IMR-90 (cell line): ENCODE results near the gene MYO1D. TPM values are rescaled to one million over a fixed set of nuclear protein-coding genes. Genes with fewer than 3 reads are reported as not detected.

ENCODE experiments used
- ATAC-seq: fragments of 200-7000 bp; cut with Tn5 transposase; 2 replicates; pipeline ENCODE4 v1.9.1; 2020; ENCODE audit warnings: low read depth, mild to moderate bottlenecking, moderate library complexity
- BruUV-seq: library from RNA; stranded (reverse); fragments of 400-500 nt; replicated peaks from 2 replicates; lab custom pipeline; 2021; lab: Mats Ljungman, UMichigan
- CTCF ChIA-PET: fragments of 300-600 bp; formaldehyde crosslinking; extraction: SDS; loops from one replicate; lab custom pipeline; 2021; ENCODE audit warnings: antibody characterized with exemption; lab: Yijun Ruan, JAX
- POLR2A ChIA-PET: fragments of 300-600 bp; sonication (Branson Sonifier 250); formaldehyde crosslinking; loops from one replicate; lab custom pipeline; 2022; ENCODE audit warnings: antibody characterized with exemption; ENCODE audit not compliant: unreplicated experiment; lab: Charles Lee
- DNase-seq: peaks from one replicate; pipeline ENCODE4 v3.0.0; 2013
- H2AFZ ChIP-seq: replicated peaks from 2 replicates; pipeline ENCODE3; 2013; ENCODE audit warnings: low read length, mild to moderate bottlenecking; ENCODE audit not compliant: poor library complexity
- H2AK5ac ChIP-seq: 2 replicates; pipeline ENCODE4 v1.6.1; 2013; ENCODE audit warnings: low read depth, low read length, inconsistent platforms
- H2AK9ac ChIP-seq: replicated peaks from 2 replicates; pipeline ENCODE3; 2013; ENCODE audit warnings: mild to moderate bottlenecking, low read depth, low read length, moderate library complexity; ENCODE audit not compliant: poor library complexity
- H2BK120ac ChIP-seq: 2 replicates; pipeline ENCODE4 v1.6.1; 2013; ENCODE audit warnings: low read depth, low read length, inconsistent platforms
- H2BK15ac ChIP-seq: 3 replicates; pipeline ENCODE4 v1.6.1; 2013; ENCODE audit warnings: low read depth, low read length, inconsistent platforms
- H2BK20ac ChIP-seq: 2 replicates; pipeline ENCODE4 v1.6.1; 2013; ENCODE audit warnings: low read depth, mild to moderate bottlenecking, inconsistent platforms, low read length, moderate library complexity
- H2BK5ac ChIP-seq: 2 replicates; pipeline ENCODE4 v1.6.1; 2013; ENCODE audit warnings: mild to moderate bottlenecking, low read depth, low read length, inconsistent platforms; ENCODE audit not compliant: poor library complexity, severe bottlenecking
- H3K14ac ChIP-seq: replicated peaks from 2 replicates; pipeline ENCODE4 v1.6.1; 2013; ENCODE audit warnings: low read depth, low read length, inconsistent platforms
- H3K18ac ChIP-seq: 2 replicates; pipeline ENCODE4 v1.6.1; 2013; ENCODE audit warnings: low read depth, low read length, control low read depth
- H3K23ac ChIP-seq: 2 replicates; pipeline ENCODE4 v1.6.1; 2013; ENCODE audit warnings: low read depth, low read length, inconsistent platforms
- H3K27ac ChIP-seq: 2 replicates; pipeline ENCODE4 v1.5.1; 2013; ENCODE audit warnings: mild to moderate bottlenecking, control low read depth, low read length; ENCODE audit not compliant: insufficient read depth
- H3K27me3 ChIP-seq: 2 replicates; pipeline ENCODE4 v1.6.1; 2013; ENCODE audit warnings: low read length; ENCODE audit not compliant: control insufficient read depth, insufficient read depth
- H3K36me3 ChIP-seq: 2 replicates; pipeline ENCODE4 v1.6.1; 2013; ENCODE audit warnings: low read length, mixed read lengths; ENCODE audit not compliant: control insufficient read depth, insufficient read depth
- H3K4ac ChIP-seq: 2 replicates; pipeline ENCODE4 v1.6.1; 2013; ENCODE audit warnings: low read depth, low read length, inconsistent platforms
- H3K4me1 ChIP-seq: 2 replicates; pipeline ENCODE4 v1.6.1; 2013; ENCODE audit warnings: low read length, mixed read lengths; ENCODE audit not compliant: control insufficient read depth, insufficient read depth
- H3K4me2 ChIP-seq: 2 replicates; pipeline ENCODE4 v1.6.1; 2013; ENCODE audit warnings: low read depth, mild to moderate bottlenecking, control low read depth, low read length, moderate library complexity
- H3K4me3 ChIP-seq: 2 replicates; pipeline ENCODE4 v1.5.1; 2013; ENCODE audit warnings: low read depth, mild to moderate bottlenecking, control low read depth, low read length, moderate library complexity; ENCODE audit not compliant: insufficient read depth
- H3K56ac ChIP-seq: 2 replicates; pipeline ENCODE4 v1.6.1; 2013; ENCODE audit warnings: low read length, inconsistent platforms; ENCODE audit not compliant: insufficient read depth; ENCODE audit errors: extremely low read depth
- H3K79me1 ChIP-seq, 2 experiments: 2 replicates each; pipeline ENCODE4 v1.6.1; 2013; ENCODE audit warnings: low read length in 2 of 2, inconsistent platforms in 1 of 2, low read depth in 1 of 2
- H3K9ac ChIP-seq: 2 replicates; pipeline ENCODE4 v1.6.1; 2013; ENCODE audit warnings: low read depth, low read length, control low read depth
- H3K9me1 ChIP-seq: 2 replicates; pipeline ENCODE4 v1.6.1; 2013; ENCODE audit warnings: low read length, inconsistent platforms; ENCODE audit not compliant: insufficient read depth
- H3K9me3 ChIP-seq: 2 replicates; pipeline ENCODE4 v1.6.1; 2013; ENCODE audit warnings: low read length; ENCODE audit not compliant: control insufficient read depth, insufficient read depth
- H4K20me1 ChIP-seq: 2 replicates; pipeline ENCODE4 v1.6.1; 2013; ENCODE audit warnings: low read length, inconsistent platforms; ENCODE audit not compliant: insufficient read depth
- H4K5ac ChIP-seq: 2 replicates; pipeline ENCODE4 v1.6.1; 2013; ENCODE audit warnings: mild to moderate bottlenecking, low read depth, low read length, control low read depth
- H4K8ac ChIP-seq, 2 experiments: 2 replicates each; pipeline ENCODE4 v1.6.1; 2013; ENCODE audit warnings: low read depth in 2 of 2, low read length in 2 of 2, control low read depth in 1 of 2, inconsistent platforms in 1 of 2
- H4K91ac ChIP-seq: 2 replicates; pipeline ENCODE4 v1.6.1; 2013; ENCODE audit warnings: low read depth, low read length, inconsistent platforms; ENCODE audit not compliant: insufficient read depth
- BHLHE40 ChIP-seq: fragments of 150-350 bp; IDR thresholded peaks from 2 replicates; pipeline ENCODE4 v1.6.1; 2016; ENCODE audit warnings: mild to moderate bottlenecking, low read depth, low read length
- CEBPB ChIP-seq: IDR thresholded peaks from 2 replicates; pipeline ENCODE4 v1.6.1; 2012; ENCODE audit warnings: low read depth, low read length, improper control_type of control experiment
- CHD1 ChIP-seq: IDR thresholded peaks from 2 replicates; pipeline ENCODE4 v1.6.1; 2012; ENCODE audit warnings: low read depth, low read length, improper control_type of control experiment
- FOS ChIP-seq: fragments of 150-350 bp; IDR thresholded peaks from 2 replicates; pipeline ENCODE4 v1.6.1; 2016; ENCODE audit warnings: low read depth, low read length
- MAFK ChIP-seq: IDR thresholded peaks from 2 replicates; pipeline ENCODE4 v1.6.1; 2012; ENCODE audit warnings: low read depth, low read length, improper control_type of control experiment
- MAZ ChIP-seq: IDR thresholded peaks from 2 replicates; pipeline ENCODE4 v1.6.1; 2012; ENCODE audit warnings: low read depth, mild to moderate bottlenecking, low read length, improper control_type of control experiment, moderate library complexity, borderline replicate concordance
- MXI1 ChIP-seq: IDR thresholded peaks from 2 replicates; pipeline ENCODE4 v1.6.1; 2012; ENCODE audit warnings: low read depth, mild to moderate bottlenecking, low read length, moderate library complexity, borderline replicate concordance
- NFE2L2 ChIP-seq: fragments of 150-350 bp; IDR thresholded peaks from 2 replicates; pipeline ENCODE4 v1.6.1; 2016; ENCODE audit warnings: low read depth, mild to moderate bottlenecking, low read length
- POLR2A ChIP-seq: IDR thresholded peaks from 2 replicates; pipeline ENCODE4 v1.6.1; 2012; ENCODE audit warnings: mild to moderate bottlenecking, low read depth, low read length
- RAD21 ChIP-seq: IDR thresholded peaks from 2 replicates; pipeline ENCODE4 v1.6.1; 2012; ENCODE audit warnings: low read length, improper control_type of control experiment
- RCOR1 ChIP-seq: IDR thresholded peaks from 2 replicates; pipeline ENCODE4 v1.6.1; 2012; ENCODE audit warnings: mild to moderate bottlenecking, low read length, improper control_type of control experiment; ENCODE audit not compliant: insufficient replicate concordance
- RFX5 ChIP-seq: IDR thresholded peaks from 2 replicates; pipeline ENCODE4 v1.8.0; 2012; ENCODE audit warnings: low read depth, mild to moderate bottlenecking, low read length, moderate library complexity
- SMC3 ChIP-seq: fragments of 150-350 bp; IDR thresholded peaks from 2 replicates; pipeline ENCODE4 v1.6.1; 2016; ENCODE audit warnings: low read depth, mild to moderate bottlenecking, antibody characterized with exemption, low read length, moderate library complexity
- WGBS, 2 experiments: methylation state at CpG; one replicate each; pipeline versions ENCODE4 v1.1.5 to v1.1.7; 2013; ENCODE audit warnings: missing lambda C conversion rate in 2 of 2; ENCODE audit not compliant: insufficient read length in 1 of 2; ENCODE audit errors: extremely low coverage in 2 of 2; 5-methylcytosine and 5-hydroxymethylcytosine counted together
- dilution Hi-C: fragments of 300-500 bp; cut with HindIII; formaldehyde crosslinking; loops from one replicate; pipeline ENCODE4 v1.14.3; 2018; ENCODE audit warnings: low sequenced_read_pairs; ENCODE audit not compliant: unreplicated experiment
- in situ Hi-C: fragments of 300-500 bp; cut with MboI; formaldehyde crosslinking; loops from 3 replicates; pipeline ENCODE4 v1.14.3; 2019; ENCODE audit warnings: low sequenced_read_pairs, inconsistent platforms, mixed read lengths
- intact Hi-C: fragments of 100-400 bp; cut with micrococcal nuclease; formaldehyde crosslinking; loops from 2 replicates; pipeline ENCODE4 v1.10.0; 2022
- polyA plus RNA-seq, 3 experiments: library from polyadenylated mRNA; depleted of rRNA; stranded (reverse); fragments of >200 nt; gene quantifications; 2 replicates each; pipeline ENCODE4 v1.2.3, GENCODE V29; 2012; ENCODE audit warnings: low replicate concordance in 1 of 3
- total RNA-seq: library from RNA; depleted of rRNA; stranded (reverse); fragments of >200 nt; gene quantifications from 2 replicates; pipeline ENCODE4 v1.2.3, GENCODE V29; 2012
- TF ChIP-seq, protein P1 (sequence below): fragments of 150-350 bp; IDR thresholded peaks from 2 replicates; pipeline ENCODE4 v1.6.1; 2017; ENCODE audit warnings: mild to moderate bottlenecking, antibody characterized with exemption, low read length, low read depth
- TF ChIP-seq, protein P2 (sequence below): conservative IDR thresholded peaks from 2 replicates; pipeline ENCODE4 v1.5.1; 2012; ENCODE audit warnings: mild to moderate bottlenecking, low read depth, low read length, improper control_type of control experiment
- TF ChIP-seq, protein P3 (sequence below): fragments of 150-350 bp; IDR thresholded peaks from 2 replicates; pipeline ENCODE4 v1.6.1; 2016; ENCODE audit warnings: low read depth, mild to moderate bottlenecking, low read length, moderate library complexity, borderline replicate concordance

MYO1D gene
- total and polyA plus RNA-seq, 2 of the 4 experiments (the other 2 are of a cell fraction), result 0.63 to 0.90 TPM

DNA sequence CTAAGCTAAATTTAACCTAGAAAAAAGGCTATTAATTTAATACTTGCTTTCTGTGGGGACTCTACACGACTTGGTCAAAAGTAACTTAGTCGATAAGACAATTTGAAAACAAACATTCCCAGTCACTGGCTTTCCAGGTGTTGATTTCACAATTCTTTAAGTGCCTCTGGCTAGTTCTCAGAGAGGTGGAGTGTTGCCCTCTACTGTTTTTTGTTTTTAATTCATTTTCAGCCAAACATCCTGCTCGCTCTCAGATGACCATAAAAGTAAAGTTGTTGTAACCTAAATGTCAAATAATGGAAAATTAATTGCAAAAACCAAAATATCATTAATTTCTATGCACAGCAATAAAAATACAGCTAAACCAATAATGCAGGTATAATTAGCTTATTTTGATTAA lies 107.1 kb downstream of the MYO1D start:
- no peak overlapping the region for H2BK20ac ChIP-seq
- H2AK9ac ChIP-seq, result no peak overlapping the region
- no peak overlapping the region for H2BK5ac ChIP-seq
- no peak overlapping the region for H4K91ac ChIP-seq
- no peak overlapping the region for H4K5ac ChIP-seq
- H2BK15ac ChIP-seq, result no peak overlapping the region
- no peak overlapping the region for H2BK120ac ChIP-seq
- ATAC-seq (no peak), DNase-seq (no peak)
- in situ Hi-C loops, result loop anchor here (25.0 kb wide), 2 partner anchors 108 to 283 kb away; partner anchors contain the start of gene CDK5R1
- no CpG with 5 or more reads among the region's 3 CpGs for WGBS, 2 experiments
- H3K36me3 ChIP-seq, result no peaks in the 10 kb centered on the region
- ChIA-PET CTCF (interaction anchor here (0.6 kb wide), 1 partner anchor 34 kb away, joined by 9 read pairs; no protein-coding TSS in a partner anchor), POLR2A (interaction anchor here (0.6 kb wide), 1 partner anchor 16 kb away, joined by 4 read pairs; no protein-coding TSS in a partner anchor)
- no peaks in the 10 kb centered on the region for H3K4me1 ChIP-seq
- intact Hi-C loops, result no loop called here
- H3K9me3 ChIP-seq, result no peaks in the 10 kb centered on the region
- H3K79me1 ChIP-seq, result no peaks in the 10 kb centered on the region
- H4K20me1 ChIP-seq, result no peaks in the 10 kb centered on the region
- H3K27ac ChIP-seq, result no peak overlapping the region
- no peak overlapping the region for H3K4me3 ChIP-seq
- H3K14ac ChIP-seq, result no peak overlapping the region
- H2AK5ac ChIP-seq, result no peak overlapping the region
- BruUV-seq, result no TSS peak
- H3K9ac ChIP-seq, result no peak overlapping the region
- no peak overlapping the region for H3K23ac ChIP-seq
- dilution Hi-C loops, result no loop called here
- H4K8ac ChIP-seq, result no peak overlapping the region
- no peak for TF ChIP-seq NFE2L2
- TF ChIP-seq MXI1, result no peak
- TF ChIP-seq SMC3, result no peak
- no peak for TF ChIP-seq BHLHE40
- no peak for TF ChIP-seq RAD21
- TF ChIP-seq, protein P1, sequence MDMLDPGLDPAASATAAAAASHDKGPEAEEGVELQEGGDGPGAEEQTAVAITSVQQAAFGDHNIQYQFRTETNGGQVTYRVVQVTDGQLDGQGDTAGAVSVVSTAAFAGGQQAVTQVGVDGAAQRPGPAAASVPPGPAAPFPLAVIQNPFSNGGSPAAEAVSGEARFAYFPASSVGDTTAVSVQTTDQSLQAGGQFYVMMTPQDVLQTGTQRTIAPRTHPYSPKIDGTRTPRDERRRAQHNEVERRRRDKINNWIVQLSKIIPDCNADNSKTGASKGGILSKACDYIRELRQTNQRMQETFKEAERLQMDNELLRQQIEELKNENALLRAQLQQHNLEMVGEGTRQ, result no peak
- TF ChIP-seq FOS, result no peak
- no peak for TF ChIP-seq RCOR1
- TF ChIP-seq RFX5, result no peak
- TF ChIP-seq, protein P2, sequence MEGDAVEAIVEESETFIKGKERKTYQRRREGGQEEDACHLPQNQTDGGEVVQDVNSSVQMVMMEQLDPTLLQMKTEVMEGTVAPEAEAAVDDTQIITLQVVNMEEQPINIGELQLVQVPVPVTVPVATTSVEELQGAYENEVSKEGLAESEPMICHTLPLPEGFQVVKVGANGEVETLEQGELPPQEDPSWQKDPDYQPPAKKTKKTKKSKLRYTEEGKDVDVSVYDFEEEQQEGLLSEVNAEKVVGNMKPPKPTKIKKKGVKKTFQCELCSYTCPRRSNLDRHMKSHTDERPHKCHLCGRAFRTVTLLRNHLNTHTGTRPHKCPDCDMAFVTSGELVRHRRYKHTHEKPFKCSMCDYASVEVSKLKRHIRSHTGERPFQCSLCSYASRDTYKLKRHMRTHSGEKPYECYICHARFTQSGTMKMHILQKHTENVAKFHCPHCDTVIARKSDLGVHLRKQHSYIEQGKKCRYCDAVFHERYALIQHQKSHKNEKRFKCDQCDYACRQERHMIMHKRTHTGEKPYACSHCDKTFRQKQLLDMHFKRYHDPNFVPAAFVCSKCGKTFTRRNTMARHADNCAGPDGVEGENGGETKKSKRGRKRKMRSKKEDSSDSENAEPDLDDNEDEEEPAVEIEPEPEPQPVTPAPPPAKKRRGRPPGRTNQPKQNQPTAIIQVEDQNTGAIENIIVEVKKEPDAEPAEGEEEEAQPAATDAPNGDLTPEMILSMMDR, result no peak
- TF ChIP-seq, protein P3, sequence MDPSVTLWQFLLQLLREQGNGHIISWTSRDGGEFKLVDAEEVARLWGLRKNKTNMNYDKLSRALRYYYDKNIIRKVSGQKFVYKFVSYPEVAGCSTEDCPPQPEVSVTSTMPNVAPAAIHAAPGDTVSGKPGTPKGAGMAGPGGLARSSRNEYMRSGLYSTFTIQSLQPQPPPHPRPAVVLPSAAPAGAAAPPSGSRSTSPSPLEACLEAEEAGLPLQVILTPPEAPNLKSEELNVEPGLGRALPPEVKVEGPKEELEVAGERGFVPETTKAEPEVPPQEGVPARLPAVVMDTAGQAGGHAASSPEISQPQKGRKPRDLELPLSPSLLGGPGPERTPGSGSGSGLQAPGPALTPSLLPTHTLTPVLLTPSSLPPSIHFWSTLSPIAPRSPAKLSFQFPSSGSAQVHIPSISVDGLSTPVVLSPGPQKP, result no peak
- no peak for TF ChIP-seq CHD1
- TF ChIP-seq MAZ, result no peak
- TF ChIP-seq MAFK, result no peak
- TF ChIP-seq CEBPB, result no peak
- no peak for TF ChIP-seq POLR2A
- no peak overlapping the region for H3K18ac ChIP-seq
- H3K9me1 ChIP-seq, result no peaks in the 10 kb centered on the region
- H3K27me3 ChIP-seq, result no peaks in the 10 kb centered on the region
- H3K4ac ChIP-seq, result no peak overlapping the region
- H3K56ac ChIP-seq, result no peak overlapping the region
- no peak overlapping the region for H3K4me2 ChIP-seq
- H2AFZ ChIP-seq, result no peak overlapping the region
